ENCODE results near the gene SLC20A1.

DNA sequence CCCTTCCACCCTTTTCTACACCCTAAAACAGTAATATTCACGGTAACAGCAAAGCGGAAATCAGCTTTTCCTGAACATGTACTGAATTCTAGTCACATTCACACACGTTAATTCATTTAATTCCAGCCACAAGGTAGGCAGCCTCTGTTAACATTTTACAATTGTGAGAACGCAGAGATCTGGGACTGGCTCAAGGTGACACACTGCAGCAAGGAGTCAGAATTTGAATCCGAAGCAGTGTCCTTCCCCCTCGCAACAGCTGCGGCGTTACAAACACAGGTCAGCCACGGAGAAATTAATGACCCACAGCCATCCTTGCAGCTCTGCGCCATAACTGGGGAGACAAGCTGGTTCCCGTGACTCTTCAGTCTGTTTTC is 818 bp upstream of the SLC20A1 start:
- TF ChIP-seq, protein P1, sequence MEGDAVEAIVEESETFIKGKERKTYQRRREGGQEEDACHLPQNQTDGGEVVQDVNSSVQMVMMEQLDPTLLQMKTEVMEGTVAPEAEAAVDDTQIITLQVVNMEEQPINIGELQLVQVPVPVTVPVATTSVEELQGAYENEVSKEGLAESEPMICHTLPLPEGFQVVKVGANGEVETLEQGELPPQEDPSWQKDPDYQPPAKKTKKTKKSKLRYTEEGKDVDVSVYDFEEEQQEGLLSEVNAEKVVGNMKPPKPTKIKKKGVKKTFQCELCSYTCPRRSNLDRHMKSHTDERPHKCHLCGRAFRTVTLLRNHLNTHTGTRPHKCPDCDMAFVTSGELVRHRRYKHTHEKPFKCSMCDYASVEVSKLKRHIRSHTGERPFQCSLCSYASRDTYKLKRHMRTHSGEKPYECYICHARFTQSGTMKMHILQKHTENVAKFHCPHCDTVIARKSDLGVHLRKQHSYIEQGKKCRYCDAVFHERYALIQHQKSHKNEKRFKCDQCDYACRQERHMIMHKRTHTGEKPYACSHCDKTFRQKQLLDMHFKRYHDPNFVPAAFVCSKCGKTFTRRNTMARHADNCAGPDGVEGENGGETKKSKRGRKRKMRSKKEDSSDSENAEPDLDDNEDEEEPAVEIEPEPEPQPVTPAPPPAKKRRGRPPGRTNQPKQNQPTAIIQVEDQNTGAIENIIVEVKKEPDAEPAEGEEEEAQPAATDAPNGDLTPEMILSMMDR (IDR thresholded peaks at IDR 0.05; ENCODE audit: low read length): no peak
- no peak for TF ChIP-seq EZH2 (optimal IDR thresholded peaks at IDR 0.05; ENCODE audit: low read depth, low read length)
- no peak for TF ChIP-seq EZH2phosphoT487 (IDR thresholded peaks at IDR 0.05; ENCODE audit: low read length)
